Right kidney (tissue), 1 donor: ENCODE results near the gene SLC9C1.

Experiments used
- DNase-seq: peaks from one replicate; pipeline ENCODE4 v3.0.0-alpha.2; 2016

Gene SLC9C1

DNA sequence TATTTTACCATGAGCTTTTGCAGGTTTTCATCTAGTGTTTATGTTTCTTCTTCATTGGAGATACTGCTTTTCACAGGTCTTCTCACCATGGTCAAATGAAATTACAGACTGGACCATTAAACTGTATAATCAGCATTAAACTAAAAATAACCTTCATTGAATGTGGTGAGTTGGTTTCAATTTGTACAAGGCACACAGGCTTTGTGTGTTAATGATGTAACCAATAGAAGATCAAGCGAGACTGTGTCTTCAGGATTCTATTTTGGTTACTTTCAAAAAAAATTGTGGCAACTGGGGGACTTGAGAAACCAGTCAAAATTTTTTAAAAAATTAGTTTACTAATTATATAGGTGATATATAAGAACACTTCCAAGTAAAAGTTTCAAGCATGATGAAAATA is 106.7 kb downstream of the SLC9C1 start:
- no peak for DNase-seq

- peak; percentile 56 for DNase-seq
These were observed 108.5 kb downstream of the SLC9C1 start for GRCh38 chr3:112185423-112186035.

- DNase-seq: no peak
These were observed 118.4 kb downstream of the SLC9C1 start for GRCh38 chr3:112175646-112176045.

DNA sequence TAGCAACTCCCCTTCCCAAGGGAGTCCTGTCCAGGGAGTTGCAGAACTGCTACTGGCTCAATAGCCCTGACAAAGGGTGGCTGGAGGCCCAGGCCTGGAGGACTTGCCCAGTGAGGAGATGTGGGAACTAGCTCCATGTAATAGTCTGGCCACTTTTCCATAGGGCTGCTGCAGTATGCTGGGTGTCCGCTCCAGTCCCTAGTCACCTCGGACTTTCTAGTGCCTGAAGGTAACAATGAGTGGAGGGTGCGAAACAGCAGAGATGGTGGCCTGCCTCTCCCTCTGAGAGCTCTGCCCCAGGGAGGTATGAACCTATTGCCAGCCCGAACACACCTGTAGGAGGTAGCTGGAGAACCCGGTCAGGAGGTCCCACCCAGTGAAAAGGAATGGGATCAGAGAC is 119.0 kb downstream of the SLC9C1 start:
- no peak for DNase-seq

DNA sequence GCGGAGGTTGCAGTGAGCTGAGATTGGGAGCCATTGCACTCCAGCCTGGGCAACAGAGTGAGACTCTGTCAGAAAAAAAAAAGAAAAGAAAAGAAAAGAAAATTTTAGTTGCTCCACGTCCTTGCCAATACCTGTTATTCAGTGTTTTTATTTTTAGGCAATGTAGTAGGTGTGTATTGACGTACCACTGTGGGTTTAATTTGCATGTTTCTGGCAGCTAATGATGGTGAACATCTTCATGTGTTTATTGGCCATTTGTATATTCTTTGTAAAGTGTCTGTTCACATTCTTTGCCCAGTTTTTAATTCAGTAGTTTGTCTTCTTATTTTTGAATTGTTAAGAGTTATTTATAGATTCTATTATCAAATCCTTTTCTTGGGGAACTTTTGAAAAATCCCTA is 122.9 kb downstream of the SLC9C1 start:
- no peak for DNase-seq

DNA sequence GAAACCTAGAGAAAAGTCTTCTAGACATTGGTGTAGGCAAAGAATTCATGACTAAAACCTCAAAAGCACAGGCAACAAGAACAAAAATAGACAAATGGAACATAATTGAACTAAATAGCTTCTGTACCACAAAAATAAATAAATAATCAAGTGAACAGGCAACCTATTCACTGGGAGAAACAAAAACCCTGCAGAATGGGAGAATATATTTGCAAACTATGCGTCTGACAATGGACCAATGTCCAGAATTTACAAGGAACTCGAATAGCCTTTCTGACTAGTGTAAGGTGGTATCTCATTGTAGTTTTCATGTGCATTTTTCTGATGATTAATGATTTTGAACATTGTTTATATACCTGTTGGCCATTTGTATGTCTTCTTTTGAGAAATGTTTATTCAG is 124.0 kb downstream of the SLC9C1 start:
- DNase-seq: no peak

GRCh38 chr3:112167758-112168157 is 126.3 kb downstream of the SLC9C1 start:
- DNase-seq: no peak

- DNase-seq: no peak
These were observed 144.9 kb downstream of the SLC9C1 start for GRCh38 chr3:112149136-112149535.

DNA sequence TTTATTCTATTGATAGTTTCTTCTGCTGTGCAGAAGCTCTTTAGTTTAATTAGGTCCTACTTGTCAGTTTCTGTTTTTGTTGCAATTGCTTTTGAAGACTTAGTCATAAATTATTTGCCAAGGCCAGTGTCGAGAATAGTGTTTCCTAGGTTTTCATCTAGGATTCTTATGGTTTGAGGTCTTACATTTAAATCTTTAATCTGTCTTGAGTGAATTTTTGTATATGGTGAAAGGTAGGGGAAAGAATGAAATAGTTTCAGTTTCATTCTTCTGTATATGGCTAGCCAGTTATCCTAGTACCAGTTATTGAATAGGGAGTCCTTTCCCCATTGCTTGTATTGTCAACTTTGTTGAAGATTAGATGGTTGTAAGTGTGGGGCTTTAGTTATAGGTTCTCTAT is 150.3 kb downstream of the SLC9C1 start:
- no peak for DNase-seq

- no peak for DNase-seq
These were observed 150.8 kb downstream of the SLC9C1 start for GRCh38 chr3:112143251-112143650.

DNA sequence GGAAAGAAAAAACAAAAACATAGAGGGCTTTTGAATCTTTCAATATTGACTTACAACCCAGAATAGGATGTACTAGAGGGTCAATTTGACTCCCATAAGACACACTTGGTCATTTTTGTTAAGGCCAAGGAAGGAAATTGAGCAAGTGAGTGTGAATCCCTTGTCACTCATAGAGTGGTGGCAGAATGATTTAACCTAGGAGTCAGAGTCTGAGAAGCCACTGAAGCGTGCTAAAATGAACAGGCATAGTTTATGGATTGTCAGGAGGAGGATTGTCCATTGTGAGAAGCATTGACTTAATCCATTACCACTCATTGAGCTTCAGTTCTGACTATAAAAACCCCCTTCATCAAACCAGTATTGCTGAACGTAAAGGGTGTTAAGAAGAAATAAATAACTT is 152.7 kb downstream of the SLC9C1 start:
- no peak for DNase-seq

- DNase-seq: no peak
These were observed 153.4 kb downstream of the SLC9C1 start for GRCh38 chr3:112140584-112140983.

DNA sequence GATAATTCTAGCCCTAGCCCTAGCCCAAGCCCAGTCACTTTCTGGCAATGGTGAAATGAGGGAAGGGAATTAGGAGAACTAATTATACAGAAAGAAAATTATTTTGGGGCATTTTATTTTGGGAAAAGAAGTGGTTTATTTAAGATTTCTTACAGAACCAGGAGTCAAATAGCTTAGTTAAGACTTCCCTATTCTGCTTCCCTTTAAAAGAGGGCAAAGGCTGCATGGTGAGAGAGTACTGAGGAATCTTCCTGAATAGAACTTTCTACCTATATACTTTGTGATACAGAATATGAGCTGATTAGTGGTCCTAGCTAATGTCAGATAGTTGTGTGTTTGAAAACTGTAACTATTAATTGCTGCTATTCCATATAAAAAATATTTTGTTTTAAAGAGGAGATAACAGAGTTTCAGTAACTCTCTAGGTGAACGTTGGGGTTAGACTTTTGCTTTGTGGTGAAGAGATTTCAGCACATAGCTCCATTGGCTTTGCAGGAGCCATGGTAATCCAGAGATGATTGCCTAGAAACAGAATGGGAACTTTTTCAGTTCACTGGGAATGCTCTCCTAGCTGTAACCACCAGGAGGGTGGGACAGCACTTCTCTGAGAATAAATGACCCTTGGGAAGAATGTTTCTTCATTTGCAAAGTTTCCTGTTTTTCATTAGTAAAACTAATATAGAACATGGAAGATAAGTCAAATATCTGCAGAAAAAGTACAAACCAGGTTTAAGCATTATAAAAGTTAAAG is 155.6 kb downstream of the SLC9C1 start:
- DNase-seq: no peak

- DNase-seq: no peak
These were observed 156.2 kb downstream of the SLC9C1 start for GRCh38 chr3:112137781-112138180.

- DNase-seq: peak; percentile 54
These were observed 156.9 kb downstream of the SLC9C1 start for GRCh38 chr3:112136959-112137693.

DNA sequence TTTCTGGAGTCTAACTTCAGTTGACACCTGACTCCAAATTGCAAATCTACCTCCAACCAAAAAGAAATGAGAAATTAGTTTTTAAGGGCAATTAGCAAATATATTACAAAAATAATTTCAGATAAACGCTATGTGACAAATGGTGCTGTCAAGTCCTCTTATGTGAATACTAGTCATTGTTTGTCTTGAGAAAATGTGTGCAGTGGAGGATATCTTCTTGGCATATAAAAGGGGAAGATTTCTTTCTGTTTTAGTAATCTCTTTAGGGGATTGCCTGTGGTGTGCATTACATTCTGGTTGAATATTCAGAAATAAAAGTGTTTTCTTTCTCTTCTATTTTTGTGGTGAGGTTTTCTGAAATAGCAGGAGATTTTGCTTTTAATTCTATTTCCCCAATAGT is 158.0 kb downstream of the SLC9C1 start:
- DNase-seq: no peak

DNA sequence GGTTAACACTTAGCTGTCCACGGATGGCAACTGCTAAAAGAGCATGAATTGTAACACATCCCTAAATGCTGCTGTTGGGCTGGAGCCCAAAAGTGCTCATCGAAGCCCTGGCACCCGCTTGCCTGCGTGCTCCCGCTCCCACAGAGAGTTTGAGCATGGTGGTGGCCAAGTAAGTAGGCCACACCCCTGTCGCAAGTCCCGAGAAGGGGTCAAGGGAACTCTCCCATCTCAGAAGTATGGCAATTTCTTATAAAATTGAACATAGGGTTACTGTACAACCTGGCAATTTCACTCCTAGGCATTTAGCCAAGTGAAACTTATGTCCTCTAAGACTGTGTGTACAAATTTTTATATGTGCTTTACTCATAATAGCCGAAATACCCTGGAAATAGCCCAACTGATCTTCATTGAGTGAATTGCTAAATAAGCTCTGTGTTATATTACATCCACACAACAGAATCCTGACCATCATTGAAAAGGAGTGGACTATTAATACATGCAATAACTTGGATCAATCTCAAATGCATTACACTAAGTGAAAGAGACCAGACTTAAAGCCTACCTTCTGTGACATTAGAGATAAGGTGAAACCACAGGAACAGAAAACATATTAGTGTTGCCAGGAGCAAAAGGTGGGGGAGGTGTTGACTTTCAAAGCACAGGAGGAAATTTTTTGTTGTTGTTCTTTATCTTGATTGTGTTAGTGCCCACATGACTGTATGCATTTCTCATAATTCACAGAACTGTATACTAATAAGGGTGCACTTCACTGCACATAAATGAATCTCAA is 159.5 kb downstream of the SLC9C1 start:
- DNase-seq: no peak

- DNase-seq: no peak
These were observed 160.2 kb downstream of the SLC9C1 start for GRCh38 chr3:112133626-112134334.

DNA sequence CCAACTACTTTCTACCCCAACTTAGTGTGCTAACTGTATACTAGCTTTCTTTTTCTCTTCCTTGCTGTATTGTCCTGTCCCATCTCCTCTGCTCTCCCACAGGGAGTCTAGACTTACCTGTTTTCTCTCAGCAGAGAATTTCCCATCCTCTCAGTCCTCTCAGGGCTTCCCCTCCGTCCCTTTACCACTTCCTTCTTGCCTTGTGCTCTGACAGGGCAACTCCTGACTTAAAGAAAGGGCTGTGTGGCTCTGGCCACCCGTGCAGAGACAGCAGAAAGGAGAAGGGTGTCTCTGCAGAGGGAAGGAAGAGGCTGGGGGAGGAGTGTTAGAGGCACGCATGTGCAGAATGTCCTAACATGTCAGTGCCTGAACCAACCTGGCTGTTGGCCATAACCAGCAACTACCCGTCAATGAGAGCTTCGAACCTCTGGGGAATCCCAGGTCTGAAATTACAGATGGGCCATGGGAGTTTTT is 161.0 kb downstream of the SLC9C1 start, which contains the start of gene GCSAM:
Gene GCSAM (minus strand): TSS at position 274 of the 474 bp plus-strand sequence. CDS start 128 bp downstream, at position 146.
- no peak for DNase-seq

DNA sequence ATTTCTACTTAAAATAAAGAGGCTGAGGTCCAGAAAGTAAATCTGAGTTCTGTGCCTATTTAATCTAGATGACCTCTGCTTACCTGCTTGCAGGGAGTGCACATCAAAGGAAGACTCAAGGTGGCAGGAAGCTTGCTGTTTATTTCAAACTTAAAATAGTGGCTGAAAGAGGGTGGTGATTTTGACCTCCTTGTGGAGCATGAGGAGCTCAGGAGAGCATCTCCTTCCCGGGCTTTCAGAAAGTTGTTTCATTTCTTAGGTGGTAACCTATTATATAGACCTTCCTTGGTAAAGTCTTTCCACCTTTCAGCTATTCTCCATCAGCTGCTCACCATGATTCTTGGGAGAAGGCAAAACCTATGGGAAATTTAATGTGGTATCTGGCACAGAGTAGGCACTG is 161.5 kb downstream of the SLC9C1 start:
- DNase-seq: no peak

DNA sequence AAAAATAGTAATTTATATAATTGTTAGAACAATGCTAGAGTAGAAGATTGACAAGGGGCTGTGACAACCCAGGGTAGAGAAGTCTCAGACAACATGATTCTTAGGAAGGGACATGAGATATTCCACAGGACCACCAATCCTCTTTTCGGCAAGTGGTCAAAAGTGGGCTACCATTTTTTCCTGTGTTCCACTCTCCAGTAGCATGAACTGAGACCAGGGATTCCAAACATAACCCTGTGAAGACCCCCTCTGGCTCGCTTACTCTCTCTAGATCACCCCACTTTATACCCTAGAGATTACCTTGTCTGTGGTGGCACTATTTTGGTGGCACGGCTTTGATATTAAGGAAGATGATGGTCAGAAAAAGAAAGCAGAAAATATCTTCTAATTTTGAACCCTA is 161.9 kb downstream of the SLC9C1 start:
- no peak for DNase-seq

DNA sequence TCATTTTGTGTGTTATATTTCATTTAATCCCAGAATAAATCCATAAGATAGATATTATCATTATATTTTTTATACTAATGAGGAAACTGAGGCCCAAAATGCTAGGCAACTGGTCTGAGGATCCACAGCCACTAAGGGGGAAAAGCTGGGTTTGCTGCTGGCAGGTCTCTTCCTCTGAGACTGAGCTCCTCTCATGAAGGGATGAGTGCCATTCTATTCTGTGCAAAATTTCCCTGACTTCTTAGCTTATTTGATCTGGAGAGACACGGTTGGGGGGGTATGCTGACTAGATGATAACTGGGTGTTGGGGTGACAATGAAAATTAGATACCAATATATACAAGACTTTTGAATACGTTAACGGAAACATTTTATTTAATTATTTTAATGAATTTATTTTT is 162.9 kb downstream of the SLC9C1 start:
- DNase-seq: no peak
